IPS DF 4.7 (cell line): ENCODE data around the gene THEM5.
"Not testable (repeated sequence)": the region's sequence is repeated elsewhere in the genome, so short reads cannot be mapped to it uniquely, and the experiment has no call there.

Experiments used
- DNase-seq: peaks from one replicate; pipeline ENCODE4 v3.0.0-alpha.2; 2013; ENCODE audit warnings: low spot score; ENCODE audit errors: extremely low read depth

The THEM5 gene, protein sequence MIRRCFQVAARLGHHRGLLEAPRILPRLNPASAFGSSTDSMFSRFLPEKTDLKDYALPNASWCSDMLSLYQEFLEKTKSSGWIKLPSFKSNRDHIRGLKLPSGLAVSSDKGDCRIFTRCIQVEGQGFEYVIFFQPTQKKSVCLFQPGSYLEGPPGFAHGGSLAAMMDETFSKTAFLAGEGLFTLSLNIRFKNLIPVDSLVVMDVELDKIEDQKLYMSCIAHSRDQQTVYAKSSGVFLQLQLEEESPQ

GRCh38 chr1:151853411-151853943, at the start of gene THEM5:
THEM5 (minus strand) TSS chr1:151853712; CDS start chr1:151853565, 147 bp downstream.
- no peak for DNase-seq

DNA sequence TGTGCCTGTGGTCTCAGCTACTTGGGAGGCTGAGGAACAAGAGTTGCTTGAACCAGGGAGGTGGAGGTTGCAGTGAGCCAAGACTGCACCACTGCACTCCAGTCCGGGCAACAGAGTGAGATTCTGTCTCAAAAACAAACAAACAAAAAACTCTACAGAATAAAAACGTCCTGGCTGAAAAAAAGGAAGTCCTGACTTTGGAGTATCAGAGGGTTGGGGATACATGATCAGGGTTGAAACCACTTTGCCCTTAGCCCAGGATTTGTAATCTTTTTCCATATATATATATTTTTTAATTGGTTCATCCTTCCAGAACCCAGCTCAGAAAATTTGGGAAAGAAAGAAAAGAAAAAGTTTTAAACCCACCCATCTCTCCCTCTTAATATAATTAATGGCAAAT, 49.3 kb upstream of the THEM5 start:
- DNase-seq, result no peak

- not testable (repeated sequence) for DNase-seq
Observed at GRCh38 chr1:151900804-151901203, 47.3 kb upstream of the THEM5 start.

- DNase-seq, result no peak
Observed at GRCh38 chr1:151898519-151898991, 45.0 kb upstream of the THEM5 start.

- no peak for DNase-seq
Observed at GRCh38 chr1:151897991-151898431, 44.5 kb upstream of the THEM5 start.

DNA sequence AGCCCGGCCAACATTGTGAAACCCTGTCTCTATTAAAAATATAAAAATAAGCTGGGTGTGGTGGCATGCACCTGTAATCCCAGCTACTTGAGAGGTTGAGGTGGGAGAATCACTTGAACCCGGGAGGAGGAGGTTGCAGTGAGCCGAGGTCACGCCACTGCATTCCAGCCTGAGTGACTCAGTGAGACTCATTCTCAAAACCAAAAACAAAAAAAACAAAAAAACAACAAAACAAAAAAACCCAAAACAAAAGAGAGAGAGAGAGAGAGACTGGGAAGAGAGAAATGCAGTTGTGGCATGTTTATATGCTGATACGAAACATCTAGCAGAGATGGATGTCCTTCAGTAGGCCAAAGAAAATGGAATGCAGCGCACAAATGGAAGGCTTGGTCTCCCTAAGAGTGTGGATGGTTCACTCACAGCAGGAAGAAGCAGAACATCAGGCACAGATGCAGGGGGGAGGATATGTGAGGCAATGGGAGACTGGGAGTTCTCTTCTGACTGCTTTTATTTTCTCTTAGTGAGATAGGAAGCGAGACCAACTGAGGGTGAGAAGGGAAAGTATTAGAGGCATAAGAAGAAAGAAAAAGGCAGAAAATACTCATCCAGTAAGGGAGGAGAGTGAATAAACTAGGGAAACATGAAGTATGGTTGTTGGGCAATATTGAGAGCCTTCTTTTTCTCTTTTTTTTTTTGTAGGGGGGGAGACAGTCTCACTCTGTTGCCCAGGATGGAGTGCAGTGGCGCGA, 39.8 kb upstream of the THEM5 start:
- DNase-seq, result no peak

DNA sequence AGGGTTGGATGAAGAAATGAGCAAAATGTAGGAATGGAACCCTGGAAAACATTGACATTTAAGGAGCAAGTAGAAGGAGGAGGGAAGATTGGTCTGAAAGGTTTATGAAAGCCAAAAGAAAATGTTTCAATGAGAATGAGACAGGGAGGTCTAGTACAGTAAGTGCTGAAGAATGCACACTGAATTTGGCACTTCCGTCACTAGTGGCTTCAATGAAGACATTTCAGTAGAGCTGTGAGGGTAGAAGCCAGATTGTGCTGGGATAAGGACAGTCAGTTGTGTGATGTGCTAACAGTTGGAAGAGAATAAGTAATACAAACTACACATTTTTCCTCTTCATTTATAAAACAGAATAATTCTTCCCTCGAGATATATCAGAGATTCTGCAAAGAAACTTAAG, 38.7 kb upstream of the THEM5 start:
- no peak for DNase-seq

- no peak for DNase-seq
Observed at GRCh38 chr1:151891512-151891911, 38.0 kb upstream of the THEM5 start.

DNA sequence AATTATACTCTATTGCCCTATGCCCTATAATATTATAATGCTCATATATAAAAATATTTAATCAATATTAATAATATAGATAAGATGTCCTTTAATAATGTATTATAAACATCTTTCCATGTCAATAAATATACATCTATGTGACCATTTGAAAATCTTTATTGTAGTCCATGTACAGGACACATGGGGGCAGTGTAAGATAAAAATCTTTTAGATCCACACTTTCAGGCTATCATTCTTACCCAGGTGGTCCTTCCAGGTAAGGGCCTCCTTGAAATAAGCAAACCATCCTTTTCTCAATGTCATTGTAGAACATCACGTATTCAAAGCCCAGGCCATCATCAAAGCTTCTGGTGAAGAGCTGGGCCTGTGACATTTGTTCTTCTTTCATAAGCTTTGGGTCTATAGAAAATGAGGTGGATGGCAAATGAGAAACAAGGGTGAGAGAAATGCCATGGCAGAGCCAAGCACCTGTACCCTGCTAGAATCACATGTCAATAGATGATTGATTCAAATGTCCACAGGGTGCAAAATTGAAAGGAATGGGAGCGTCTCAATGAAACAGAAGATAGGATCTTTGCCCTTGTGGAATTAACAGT, 35.6 kb upstream of the THEM5 start:
- no peak for DNase-seq

- DNase-seq, result no peak
Observed at GRCh38 chr1:151887028-151887427, 33.5 kb upstream of the THEM5 start.

DNA sequence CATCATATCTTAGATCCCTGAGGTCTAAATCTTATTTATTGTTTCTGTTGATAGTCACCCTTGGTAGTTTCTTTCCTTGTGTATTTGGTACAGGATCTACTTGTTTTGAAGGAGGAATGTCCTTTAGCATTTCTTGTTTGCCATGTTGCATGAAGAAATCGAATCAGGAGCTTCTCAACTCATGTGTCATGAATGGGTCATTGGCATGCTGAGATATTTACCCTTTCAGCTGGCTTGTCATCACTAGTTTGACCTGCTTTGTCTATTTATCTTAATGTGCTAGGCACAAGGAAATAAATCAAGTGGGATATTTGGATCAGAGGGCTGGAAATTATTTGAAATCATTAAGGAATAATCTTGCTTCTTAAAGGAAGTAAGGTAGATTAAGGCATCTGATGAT, 32.0 kb upstream of the THEM5 start:
- no peak for DNase-seq

- not testable (repeated sequence) for DNase-seq
Observed at GRCh38 chr1:151884879-151885278, 31.4 kb upstream of the THEM5 start.

DNA sequence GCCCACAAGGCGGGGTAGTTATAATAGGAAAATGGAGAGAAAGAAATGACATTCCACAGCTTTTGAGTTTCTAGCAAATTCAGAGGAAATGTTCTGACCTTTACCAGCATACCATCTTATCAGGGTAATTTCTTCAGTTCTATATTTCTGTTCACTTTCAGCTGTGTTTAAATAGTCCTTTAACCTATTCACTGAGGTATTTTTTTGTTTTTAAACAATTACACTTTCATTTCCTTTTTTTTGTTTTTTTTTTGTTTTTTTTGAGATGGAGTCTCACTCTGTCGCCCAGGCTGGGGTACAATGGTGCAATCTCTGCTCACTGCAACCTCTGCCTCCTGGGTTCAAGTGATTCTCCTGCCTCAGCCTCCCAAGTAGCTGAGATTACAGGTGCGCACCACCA, 30.9 kb upstream of the THEM5 start:
- DNase-seq, result not testable (repeated sequence)

- DNase-seq, result not testable (repeated sequence)
Observed at GRCh38 chr1:151883898-151884297, 30.4 kb upstream of the THEM5 start.

DNA sequence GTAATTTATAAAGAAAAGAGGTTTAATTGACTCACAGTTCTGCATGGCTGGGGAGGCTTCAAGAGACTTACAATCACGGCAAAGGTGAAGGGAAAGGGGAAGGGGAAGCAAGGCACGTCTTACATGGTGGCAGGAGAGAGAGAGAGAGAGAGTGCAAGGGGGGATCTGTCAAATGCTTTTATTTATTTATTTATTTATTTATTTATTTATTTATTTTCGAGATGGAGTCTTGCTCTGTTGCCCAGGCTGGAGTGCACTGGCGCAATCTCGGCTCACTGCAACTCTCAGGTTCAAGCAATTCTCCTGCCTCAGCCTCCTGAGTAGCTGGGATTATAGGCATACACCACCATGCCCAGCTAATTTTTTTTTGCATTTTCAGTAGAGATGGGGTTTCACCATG, 29.4 kb upstream of the THEM5 start:
- not testable (repeated sequence) for DNase-seq

GRCh38 chr1:151882466-151882865, 29.0 kb upstream of the THEM5 start:
- DNase-seq, result no peak

- DNase-seq, result no peak
Observed at GRCh38 chr1:151881479-151881878, 28.0 kb upstream of the THEM5 start.

DNA sequence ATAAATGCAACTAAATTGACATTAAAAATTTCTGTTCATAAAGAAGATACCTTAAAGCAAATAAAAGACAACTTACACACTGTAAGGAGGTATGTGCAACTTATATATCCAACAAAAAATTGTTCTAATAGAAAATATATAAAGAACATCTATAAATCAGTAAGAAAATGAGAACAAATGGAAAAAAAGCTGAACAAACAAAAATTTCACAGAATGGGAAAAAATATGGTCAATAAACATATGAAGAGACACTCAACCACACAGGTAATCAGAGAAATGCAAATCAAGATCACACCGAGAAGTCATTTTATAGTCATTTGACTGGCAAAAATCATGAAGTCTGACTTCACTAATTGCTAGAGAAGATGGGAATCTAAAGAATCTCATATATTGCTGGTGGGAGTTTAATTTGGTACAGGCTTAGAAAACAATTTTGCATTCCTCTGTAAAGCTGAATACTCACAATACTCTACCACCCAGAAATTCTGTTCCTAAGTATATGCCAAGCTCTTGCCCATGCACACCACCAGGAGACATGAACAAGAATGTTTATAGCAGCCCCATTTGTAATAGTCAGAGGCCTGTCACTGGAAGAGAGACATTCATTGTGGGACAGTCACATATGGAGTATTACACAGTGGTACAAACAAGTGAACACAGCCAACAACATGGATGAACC, 22.0 kb upstream of the THEM5 start:
- DNase-seq, result no peak

- DNase-seq, result not testable (repeated sequence)
Observed at GRCh38 chr1:151872776-151873175, 19.3 kb upstream of the THEM5 start.

- no peak for DNase-seq
Observed at GRCh38 chr1:151871284-151872030, 17.9 kb upstream of the THEM5 start.

GRCh38 chr1:151868486-151868885, 15.0 kb upstream of the THEM5 start:
- no peak for DNase-seq
